HEK293 (cell line): ENCODE data around the gene RFC1.

ENCODE experiments used
- CTCF ChIA-PET: fragments of 350-600 bp; formaldehyde crosslinking; extraction: SDS; loops from one replicate; lab custom pipeline; 2021; ENCODE audit warnings: antibody characterized with exemption; lab: Yijun Ruan, JAX
- POLR2A ChIA-PET: fragments of 300-600 bp; formaldehyde crosslinking; extraction: SDS; loops from one replicate; lab custom pipeline; 2020; ENCODE audit warnings: antibody characterized with exemption, inconsistent platforms; lab: Yijun Ruan, JAX
- H3K27ac ChIP-seq: fragments of 200-500 bp; sonication (Bioruptor generic); 2 replicates; pipeline ENCODE4 v1.5.1; 2014; ENCODE audit warnings: low read depth, low read length, control low read depth, inconsistent platforms; ENCODE audit errors: extremely low read depth
- H3K36me3 ChIP-seq, 2 experiments: fragments of 200-500 bp in 1 of 2; sonication (Bioruptor generic) in 1 of 2; 1 replicate in 1 of 2; 2 replicates in 1 of 2; pipeline ENCODE4 v1.5.1; 2014 to 2017; ENCODE audit warnings: inconsistent platforms in 2 of 2, low read length in 2 of 2; ENCODE audit not compliant: control insufficient read depth in 2 of 2, insufficient read depth in 1 of 2
- H3K4me1 ChIP-seq: fragments of 200-500 bp; sonication (Bioruptor generic); 2 replicates; pipeline ENCODE4 v1.5.1; 2014; ENCODE audit warnings: mild to moderate bottlenecking, low read length, inconsistent platforms; ENCODE audit not compliant: control insufficient read depth, insufficient read depth
- H3K4me3 ChIP-seq: 2 replicates; pipeline ENCODE4 v1.5.1; 2011; ENCODE audit warnings: low read depth, mild to moderate bottlenecking, control low read depth, low read length, moderate library complexity
- H3K9me3 ChIP-seq: fragments of 200-500 bp; sonication (Bioruptor generic); 2 replicates; pipeline ENCODE4 v1.5.1; 2014; ENCODE audit warnings: low read depth, low read length, inconsistent platforms; ENCODE audit not compliant: control insufficient read depth, insufficient read depth
- PRDM1 ChIP-seq: fragments of 450-650 bp; formaldehyde crosslinking; IDR thresholded peaks from 2 replicates; pipeline ENCODE4; 2016; ENCODE audit warnings: missing biosample characterization, missing genetic modification characterization
- PRDM10 ChIP-seq: fragments of 450-650 bp; formaldehyde crosslinking; IDR thresholded peaks from 2 replicates; pipeline ENCODE4 v1.5.1; 2016; ENCODE audit warnings: missing biosample characterization, missing genetic modification characterization
- SP3 ChIP-seq: fragments of 450-650 bp; formaldehyde crosslinking; IDR thresholded peaks from 2 replicates; pipeline ENCODE4 v1.5.1; 2016; ENCODE audit warnings: missing biosample characterization, missing genetic modification characterization
- TCF7L2 ChIP-seq: IDR thresholded peaks from 2 replicates; pipeline ENCODE4 v1.6.1; 2011; ENCODE audit warnings: low read depth, mild to moderate bottlenecking, inconsistent platforms, low read length, moderate library complexity, borderline replicate concordance
- ZBTB17 ChIP-seq: fragments of 450-650 bp; formaldehyde crosslinking; IDR thresholded peaks from 2 replicates; pipeline ENCODE4 v1.5.1; 2016; ENCODE audit warnings: missing biosample characterization, missing genetic modification characterization
- ZFP3 ChIP-seq: fragments of 450-650 bp; formaldehyde crosslinking; IDR thresholded peaks from 2 replicates; pipeline ENCODE4 v1.5.1; 2016; ENCODE audit warnings: low read depth, missing biosample characterization, missing genetic modification characterization
- ZNF112 ChIP-seq: fragments of 450-650 bp; formaldehyde crosslinking; IDR thresholded peaks from 2 replicates; pipeline ENCODE4 v1.5.0; 2017; ENCODE audit warnings: missing biosample characterization, missing genetic modification characterization
- ZNF114 ChIP-seq: fragments of 450-650 bp; formaldehyde crosslinking; IDR thresholded peaks from 2 replicates; pipeline ENCODE4 v1.5.0; 2017; ENCODE audit warnings: missing biosample characterization, missing genetic modification characterization
- ZNF133 ChIP-seq: fragments of 450-650 bp; formaldehyde crosslinking; IDR thresholded peaks from 2 replicates; pipeline ENCODE4 v1.5.1; 2016; ENCODE audit warnings: missing biosample characterization, missing genetic modification characterization
- ZNF148 ChIP-seq: fragments of 450-650 bp; formaldehyde crosslinking; IDR thresholded peaks from 2 replicates; pipeline ENCODE4 v1.5.0; 2017; ENCODE audit warnings: missing biosample characterization, missing genetic modification characterization, borderline replicate concordance
- ZNF26 ChIP-seq: fragments of 450-650 bp; formaldehyde crosslinking; IDR thresholded peaks from 2 replicates; pipeline ENCODE4 v1.5.1; 2016; ENCODE audit warnings: missing biosample characterization, missing genetic modification characterization
- ZNF324 ChIP-seq: fragments of 450-650 bp; formaldehyde crosslinking; IDR thresholded peaks from 2 replicates; pipeline ENCODE4 v1.5.1; 2016; ENCODE audit warnings: missing biosample characterization, missing genetic modification characterization
- ZNF350 ChIP-seq: fragments of 450-650 bp; formaldehyde crosslinking; IDR thresholded peaks from 2 replicates; pipeline ENCODE4 v1.5.0; 2017; ENCODE audit warnings: missing biosample characterization, mild to moderate bottlenecking, missing genetic modification characterization
- ZNF404 ChIP-seq: fragments of 450-650 bp; formaldehyde crosslinking; IDR thresholded peaks from 2 replicates; pipeline ENCODE4 v1.5.1; 2017; ENCODE audit warnings: missing biosample characterization, missing genetic modification characterization
- ZNF416 ChIP-seq: fragments of 450-650 bp; formaldehyde crosslinking; IDR thresholded peaks from 2 replicates; pipeline ENCODE4 v1.5.1; 2016; ENCODE audit warnings: missing biosample characterization, missing genetic modification characterization
- ZNF488 ChIP-seq: fragments of 450-650 bp; formaldehyde crosslinking; IDR thresholded peaks from 2 replicates; pipeline ENCODE4 v1.5.1; 2016; ENCODE audit warnings: missing biosample characterization, missing genetic modification characterization
- ZNF555 ChIP-seq: fragments of 450-650 bp; formaldehyde crosslinking; conservative IDR thresholded peaks from 2 replicates; pipeline ENCODE4 v1.5.1; 2017; ENCODE audit warnings: missing biosample characterization, mild to moderate bottlenecking, missing genetic modification characterization, inconsistent platforms
- ZNF629 ChIP-seq: fragments of 450-650 bp; formaldehyde crosslinking; IDR thresholded peaks from 2 replicates; pipeline ENCODE4 v1.5.1; 2017; ENCODE audit warnings: missing biosample characterization, missing genetic modification characterization
- ZNF654 ChIP-seq: fragments of 450-650 bp; formaldehyde crosslinking; IDR thresholded peaks from 2 replicates; pipeline ENCODE4 v1.5.1; 2016; ENCODE audit warnings: low read depth, missing biosample characterization, missing genetic modification characterization
- ZNF664 ChIP-seq: fragments of 450-650 bp; formaldehyde crosslinking; IDR thresholded peaks from 2 replicates; pipeline ENCODE4 v1.5.1; 2016; ENCODE audit warnings: missing biosample characterization, missing genetic modification characterization
- ZNF704 ChIP-seq: fragments of 450-650 bp; formaldehyde crosslinking; IDR thresholded peaks from 2 replicates; pipeline ENCODE4 v1.5.1; 2016; ENCODE audit warnings: missing biosample characterization, missing genetic modification characterization
- ZNF777 ChIP-seq: fragments of 450-650 bp; formaldehyde crosslinking; IDR thresholded peaks from 2 replicates; pipeline ENCODE4 v1.5.1; 2017; ENCODE audit warnings: missing biosample characterization, missing genetic modification characterization, borderline replicate concordance
- ZNF830 ChIP-seq: fragments of 450-650 bp; IDR thresholded peaks from 2 replicates; pipeline ENCODE4 v1.5.0; 2018; ENCODE audit warnings: missing biosample characterization, missing genetic modification characterization, low read depth, mild to moderate bottlenecking, moderate library complexity

RFC1 gene

GRCh38 chr4:39285111-39285795, 80.9 kb downstream of the RFC1 start:
- POLR2A ChIA-PET = no interaction called here

GRCh38 chr4:39280770-39281169, 85.4 kb downstream of the RFC1 start:
- no peaks in the 10 kb centered on the region for H3K9me3 ChIP-seq
- H3K36me3 ChIP-seq = peaks cover 0 to 43% of the 10 kb centered on the region in 2 experiments; a peak in 2 of 3 replicates
- ChIA-PET CTCF (interaction anchor here (0.6 kb wide), 1 partner anchor 379 kb away, joined by 3 read pairs; no protein-coding TSS in a partner anchor), POLR2A (no interaction called here)
- no peak overlapping the region for H3K4me3 ChIP-seq
- H3K27ac ChIP-seq = no peak overlapping the region
- no peaks in the 10 kb centered on the region for H3K4me1 ChIP-seq
- no peak for TF ChIP-seq ZNF112 (tag by site-specific recombination)
- no peak for TF ChIP-seq ZNF26 (tag by site-specific recombination)
- no peak for TF ChIP-seq ZNF350 (tag by site-specific recombination)
- TF ChIP-seq, all 188 proteins: peak for 0

More at GRCh38 chr4:39285111-39285795, 80.9 kb downstream of the RFC1 start:
- no peaks in the 10 kb centered on the region for H3K4me1 ChIP-seq
- TF ChIP-seq TCF7L2 (no peak), ZNF404 (tag by site-specific recombination) (no peak), ZNF777 (tag by site-specific recombination) (no peak), ZNF324 (tag by site-specific recombination) (no peak), SP3 (tag by site-specific recombination) (no peak), ZNF555 (no peak), ZNF416 (no peak), ZNF830 (tag by site-specific recombination) (no peak), ZNF629 (no peak), ZBTB17 (tag by site-specific recombination) (no peak), ZNF114 (tag by site-specific recombination) (no peak), ZNF654 (no peak), ZFP3 (no peak)
- H3K9me3 ChIP-seq = no peaks in the 10 kb centered on the region
- H3K27ac ChIP-seq = no peak overlapping the region
- CTCF ChIA-PET = interaction anchor here (1.1 to 1.3 kb wide), 2 partner anchors 68 to 425 kb away, joined by 3 to 5 read pairs; no protein-coding TSS in a partner anchor
- peaks cover 6 to 56% of the 10 kb centered on the region in 2 experiments for H3K36me3 ChIP-seq
- H3K4me3 ChIP-seq = no peak overlapping the region

- H3K27ac ChIP-seq = no peak overlapping the region
- no peak overlapping the region for H3K4me3 ChIP-seq
- POLR2A ChIA-PET = no interaction called here
- no peaks in the 10 kb centered on the region for H3K4me1 ChIP-seq
- no peaks in the 10 kb centered on the region for H3K9me3 ChIP-seq
- peaks cover 0 to 50% of the 10 kb centered on the region in 2 experiments; a peak in 2 of 3 replicates for H3K36me3 ChIP-seq
- CTCF ChIA-PET = no interaction called here
- TF ChIP-seq ZNF704 (tag by site-specific recombination) (no peak), ZNF133 (no peak), PRDM10 (tag by site-specific recombination) (no peak), PRDM1 (tag by site-specific recombination) (no peak), ZNF488 (tag by site-specific recombination) (no peak), ZNF664 (tag by site-specific recombination) (no peak), ZNF148 (tag by site-specific recombination) (no peak)
Measured at GRCh38 chr4:39279416-39279815, 86.7 kb downstream of the RFC1 start.
